ENCODE data around the gene LSM14B. TPM values are rescaled to one million over a fixed set of nuclear protein-coding genes. Genes with fewer than 3 reads are reported as not detected.

LSM14B gene
- total RNA-seq, 1 experiment from 2014 or later: 72.5 TPM

GRCh38 chr20:62178316-62179161, 56.3 kb downstream of the LSM14B start:
- no TSS peak for BruUV-seq (replicated peaks)
- POLR2A ChIA-PET (ENCODE audit: low non-redundant PET): no interaction called here
- TF ChIP-seq CTCF (conservative IDR thresholded peaks at IDR 0.05; ENCODE audit: low read depth, low read length) (no peak), EZH2 (IDR thresholded peaks at IDR 0.05; ENCODE audit: borderline replicate concordance, low read depth, low read length, poor library complexity, severe bottlenecking) (no peak)

GRCh38 chr20:62179162-62179504, 56.9 kb downstream of the LSM14B start:
- DNase-seq (ENCODE audit: low spot score): no peak
- no peaks in the 10 kb centered on the region for H3K27me3 ChIP-seq (replicated peaks; ENCODE audit: insufficient read depth, low read depth, low read length, poor library complexity)
- TF ChIP-seq CTCF (conservative IDR thresholded peaks at IDR 0.05; ENCODE audit: low read depth, low read length) (no peak), EZH2 (IDR thresholded peaks at IDR 0.05; ENCODE audit: borderline replicate concordance, low read depth, low read length, poor library complexity, severe bottlenecking) (no peak)
- intact Hi-C loops (cut with micrococcal nuclease; ENCODE audit: unreplicated experiment): no loop called here
- POLR2A ChIA-PET (ENCODE audit: low non-redundant PET): no interaction called here
- H3K27ac ChIP-seq (ENCODE audit: low read depth, low read length, poor library complexity, severe bottlenecking): no peak overlapping the region
- CTCF ChIA-PET: no interaction called here
- peaks cover 4% of the 10 kb centered on the region for H3K4me1 ChIP-seq (ENCODE audit: insufficient read depth, low read length, poor library complexity, severe bottlenecking)
- no peak overlapping the region for H3K4me3 ChIP-seq (ENCODE audit: low read depth, low read length, poor library complexity, severe bottlenecking)
- no peaks in the 10 kb centered on the region for H3K9me3 ChIP-seq (ENCODE audit: low read depth, low read length, poor library complexity, severe bottlenecking)
- no TSS peak for BruUV-seq (replicated peaks)
- H3K36me3 ChIP-seq (ENCODE audit: insufficient read depth, low read length, poor library complexity, severe bottlenecking): peaks cover 21% of the 10 kb centered on the region

More at GRCh38 chr20:62178316-62179161, 56.3 kb downstream of the LSM14B start:
- H3K4me3 ChIP-seq (ENCODE audit: low read depth, low read length, poor library complexity, severe bottlenecking): no peak overlapping the region
- DNase-seq (ENCODE audit: low spot score): no peak
- H3K27ac ChIP-seq (ENCODE audit: low read depth, low read length, poor library complexity, severe bottlenecking): no peak overlapping the region
- no peaks in the 10 kb centered on the region for H3K27me3 ChIP-seq (replicated peaks; ENCODE audit: insufficient read depth, low read depth, low read length, poor library complexity)
- CTCF ChIA-PET: no interaction called here
- intact Hi-C loops (cut with micrococcal nuclease; ENCODE audit: unreplicated experiment): no loop called here
- H3K9me3 ChIP-seq (ENCODE audit: low read depth, low read length, poor library complexity, severe bottlenecking): no peaks in the 10 kb centered on the region
- peaks cover 21% of the 10 kb centered on the region for H3K36me3 ChIP-seq (ENCODE audit: insufficient read depth, low read length, poor library complexity, severe bottlenecking)
- H3K4me1 ChIP-seq (ENCODE audit: insufficient read depth, low read length, poor library complexity, severe bottlenecking): peaks cover 4% of the 10 kb centered on the region

- Histone ChIP-seq H3K36me3 (ENCODE audit: insufficient read depth, low read length, poor library complexity, severe bottlenecking) (peaks cover 10% of the 10 kb centered on the region), H3K27me3 (replicated peaks; ENCODE audit: insufficient read depth, low read depth, low read length, poor library complexity) (no peaks in the 10 kb centered on the region), H3K4me3 (ENCODE audit: low read depth, low read length, poor library complexity, severe bottlenecking) (peak overlapping the region; percentile 72), H3K4me1 (ENCODE audit: insufficient read depth, low read length, poor library complexity, severe bottlenecking) (peaks cover 4% of the 10 kb centered on the region), H3K27ac (ENCODE audit: low read depth, low read length, poor library complexity, severe bottlenecking) (no peak overlapping the region), H3K9me3 (ENCODE audit: low read depth, low read length, poor library complexity, severe bottlenecking) (no peaks in the 10 kb centered on the region)
- intact Hi-C loops (cut with micrococcal nuclease; ENCODE audit: unreplicated experiment): no loop called here
- CTCF ChIA-PET: no interaction called here
- no TSS peak for BruUV-seq (replicated peaks)
- no peak for DNase-seq (ENCODE audit: low spot score)
- no peak for TF ChIP-seq CTCF (conservative IDR thresholded peaks at IDR 0.05; ENCODE audit: low read depth, low read length)
- TF ChIP-seq EZH2 (IDR thresholded peaks at IDR 0.05; ENCODE audit: borderline replicate concordance, low read depth, low read length, poor library complexity, severe bottlenecking): no peak
- POLR2A ChIA-PET (ENCODE audit: low non-redundant PET): no interaction called here
Measured at GRCh38 chr20:62181808-62182207, 59.5 kb downstream of the LSM14B start.
